K562 (cell line): ENCODE results near the gene PPM1M. TPM values are rescaled to one million over a fixed set of nuclear protein-coding genes. Genes with fewer than 3 reads are reported as not detected.
A peak's percentile ranks its signal among the peaks of the same experiment; 100 is the strongest.

Source experiments
- ATAC-seq: fragments of 200-7000 bp; cut with Tn5 transposase; 3 replicates; pipeline ENCODE4 v1.9.1; 2020; ENCODE audit warnings: moderate library complexity
- BruUV-seq: library from RNA; stranded (reverse); fragments of 400-500 nt; replicated peaks from 2 replicates; lab custom pipeline; 2021; lab: Mats Ljungman, UMichigan
- CTCF ChIA-PET: fragments of 300-600 bp; formaldehyde crosslinking; extraction: SDS; loops from one replicate; lab custom pipeline; 2021; ENCODE audit warnings: low intra/inter-chr PET ratio; lab: Yijun Ruan, JAX
- POLR2A ChIA-PET: fragments of 300-600, 350-650 bp; sonication (Branson Sonifier 250); formaldehyde crosslinking; extraction: SDS; loops from one replicate; lab custom pipeline; 2021; ENCODE audit warnings: antibody characterized with exemption, inconsistent platforms; lab: Yijun Ruan, JAX
- DNase-seq, 4 experiments: peaks; one replicate each; pipeline versions ENCODE4 v3.0.0 to v3.0.0-alpha.2; 2011 to 2018; ENCODE audit warnings: low spot score in 3 of 4, mixed read lengths in 3 of 4; ENCODE audit errors: extremely low read depth in 1 of 4
- FAIRE-seq: peaks from 2 replicates; lab custom pipeline; 2011; peaks lifted over from hg19 to GRCh38; lab: Jason Lieb, UNC
- H2AFZ ChIP-seq: 2 replicates; pipeline ENCODE4 v1.6.0; 2011; ENCODE audit warnings: low read depth, low read length, control low read depth, inconsistent platforms
- H3K27ac ChIP-seq: fragments of 200-600 bp; 3 replicates; pipeline ENCODE4 v1.8.0; 2011; ENCODE audit warnings: low read depth, mild to moderate bottlenecking, control low read depth, inconsistent platforms, low read length, moderate library complexity, mixed read lengths; ENCODE audit errors: extremely low read depth
- H3K27me3 ChIP-seq, 2 experiments: fragments of 300-600 bp in 1 of 2; 2 replicates in 1 of 2; 3 replicates in 1 of 2; pipeline versions ENCODE4 v1.6.0 to v1.8.0; 2011; ENCODE audit warnings: inconsistent platforms in 2 of 2, low read length in 2 of 2, mild to moderate bottlenecking in 1 of 2, mixed read lengths in 1 of 2, moderate library complexity in 1 of 2; ENCODE audit not compliant: control insufficient read depth in 2 of 2, insufficient read depth in 2 of 2
- H3K36me3 ChIP-seq: fragments of 300-600 bp; 3 replicates; pipeline ENCODE4 v1.8.0; 2011; ENCODE audit warnings: mild to moderate bottlenecking, low read length, inconsistent platforms; ENCODE audit not compliant: control insufficient read depth, insufficient read depth
- H3K4me1 ChIP-seq, 2 experiments: fragments of 200-600 bp in 1 of 2; replicated peaks in 1 of 2; 2 replicates in 1 of 2; 3 replicates in 1 of 2; pipeline versions ENCODE4 v1.5.1 to v1.8.0; 2011; ENCODE audit warnings: inconsistent platforms in 2 of 2, low read length in 2 of 2, mild to moderate bottlenecking in 1 of 2, mixed read lengths in 1 of 2, moderate library complexity in 1 of 2; ENCODE audit not compliant: control insufficient read depth in 2 of 2, insufficient read depth in 2 of 2
- H3K4me2 ChIP-seq: 2 replicates; pipeline ENCODE4 v1.6.1; 2011; ENCODE audit warnings: low read length, control low read depth, inconsistent platforms, mixed read lengths; ENCODE audit not compliant: insufficient read depth
- H3K4me3 ChIP-seq: fragments of 200-600 bp; sonication (generic), shearing (Covaris generic); 2 replicates; pipeline ENCODE4 v1.5.1; 2016; ENCODE audit warnings: control low read depth, inconsistent platforms
- H3K79me2 ChIP-seq: fragments of 200-600 bp; 3 replicates; pipeline ENCODE4 v1.8.0; 2011; ENCODE audit warnings: low read length, inconsistent platforms; ENCODE audit not compliant: control insufficient read depth, insufficient read depth
- H3K9ac ChIP-seq, 2 experiments: 2 replicates each; pipeline versions ENCODE4 v1.6.0 to v1.6.1; 2011; ENCODE audit warnings: low read depth in 2 of 2, low read length in 2 of 2, control low read depth in 1 of 2, inconsistent platforms in 1 of 2, mild to moderate bottlenecking in 1 of 2, mixed read lengths in 1 of 2; ENCODE audit not compliant: insufficient read depth in 1 of 2
- H3K9me1 ChIP-seq: one replicate; pipeline ENCODE4 v1.6.0; 2011; ENCODE audit warnings: inconsistent platforms, mild to moderate bottlenecking, low read length, moderate library complexity; ENCODE audit not compliant: control insufficient read depth, insufficient read depth
- H3K9me3 ChIP-seq: replicated peaks from 2 replicates; pipeline ENCODE4 v1.5.1; 2011; ENCODE audit warnings: low read depth, low read length, inconsistent platforms; ENCODE audit not compliant: control insufficient read depth, insufficient read depth
- H4K20me1 ChIP-seq: replicated peaks from 2 replicates; pipeline ENCODE4 v1.6.1; 2011; ENCODE audit warnings: low read length, inconsistent platforms, mixed read lengths; ENCODE audit not compliant: control insufficient read depth, insufficient read depth
- CBFA2T2 ChIP-seq: fragments of 450-650 bp; conservative IDR thresholded peaks from 2 replicates; pipeline ENCODE4 v1.6.1; 2017; ENCODE audit warnings: mild to moderate bottlenecking
- CBFB ChIP-seq: sonication (generic); formaldehyde crosslinking; IDR thresholded peaks from 2 replicates; pipeline ENCODE4 v1.4.0; 2020; ENCODE audit warnings: mild to moderate bottlenecking, missing genetic modification reagents
- CEBPG ChIP-seq, 3 experiments: fragments of 200-800 bp in 1 of 3; sonication (Bioruptor generic) in 1 of 3; sonication (generic) in 1 of 3; formaldehyde crosslinking in 1 of 3; IDR thresholded peaks in 2 of 3; conservative IDR thresholded peaks in 1 of 3; 2 replicates each; pipeline versions ENCODE4 v1.6.1 to v1.8.0; 2016 to 2022; ENCODE audit warnings: missing compliant biosample characterization in 2 of 3, missing genetic modification characterization in 2 of 3, mild to moderate bottlenecking in 1 of 3, missing genetic modification reagents in 1 of 3
- RCOR1 ChIP-seq, 2 experiments: IDR thresholded peaks; 2 replicates each; pipeline ENCODE4 v1.6.1; 2012; ENCODE audit warnings: low read depth in 2 of 2, low read length in 2 of 2, borderline replicate concordance in 1 of 2, improper control_type of control experiment in 1 of 2
- TEAD4 ChIP-seq, 2 experiments: sonication (generic) in 1 of 2; formaldehyde crosslinking in 1 of 2; IDR thresholded peaks; 2 replicates each; pipeline versions ENCODE4 v1.6.1 to v1.8.0; 2012 to 2022; ENCODE audit warnings: borderline replicate concordance in 1 of 2, inconsistent platforms in 1 of 2, low read length in 1 of 2, mild to moderate bottlenecking in 1 of 2, missing genetic modification reagents in 1 of 2
- TOE1 ChIP-seq, 2 experiments: fragments of 450-650 bp in 1 of 2; sonication (generic) in 1 of 2; formaldehyde crosslinking in 1 of 2; IDR thresholded peaks; 2 replicates each; pipeline versions ENCODE4 v1.7.1 to v1.8.0; 2016 to 2022; ENCODE audit warnings: borderline replicate concordance in 2 of 2, mild to moderate bottlenecking in 2 of 2, antibody characterized with exemption in 1 of 2, inconsistent platforms in 1 of 2, low read depth in 1 of 2, missing genetic modification reagents in 1 of 2, moderate library complexity in 1 of 2
- YY1 ChIP-seq, 3 experiments: IDR thresholded peaks; 2 replicates each; pipeline ENCODE4 v1.6.1; 2011; ENCODE audit warnings: low read length in 2 of 3, mild to moderate bottlenecking in 2 of 3, moderate library complexity in 2 of 3, borderline replicate concordance in 1 of 3, control low read depth in 1 of 3, low read depth in 1 of 3; ENCODE audit not compliant: insufficient read depth in 3 of 3, insufficient replicate concordance in 2 of 3, control insufficient read depth in 1 of 3, insufficient read length in 1 of 3; ENCODE audit errors: extremely low read depth in 1 of 3
- ZNF778 ChIP-seq: fragments of 450-650 bp; formaldehyde crosslinking; IDR thresholded peaks from 2 replicates; pipeline ENCODE4 v1.4.0; 2020; ENCODE audit warnings: mild to moderate bottlenecking, moderate library complexity
- WGBS: fragments of 100-300 bp; shearing (Covaris generic); methylation state at CpG from one replicate; pipeline ENCODE4 v1.1.6; 2016; ENCODE audit warnings: low coverage, mixed read lengths; ENCODE audit not compliant: insufficient coverage; ENCODE audit errors: missing lambda C conversion rate; 5-methylcytosine and 5-hydroxymethylcytosine counted together
- in situ Hi-C: fragments of 300-500 bp; cut with MboI; formaldehyde crosslinking; loops from 4 replicates; pipeline ENCODE4 v1.15.0; 2018; ENCODE audit warnings: inconsistent platforms, mixed read lengths
- intact Hi-C: fragments of 100-400 bp; cut with micrococcal nuclease; formaldehyde crosslinking; loops from 2 replicates; pipeline ENCODE4 v1.14.2; 2022
- polyA plus RNA-seq, 8 experiments: library from polyadenylated mRNA; depleted of rRNA in 4 of 8; stranded (reverse) in 5 of 8; unstranded in 3 of 8; fragments of >200 nt; fragmentation: Nextera tagmentation in 2 of 8; fragmentation: Illumina TruSeq in 1 of 8; extraction: Ambion mirVana in 2 of 8; extraction: Trizol in 1 of 8; gene quantifications; 2 replicates each; pipeline versions ENCODE4 v1.2.1 to v1.2.3, GENCODE V29; 2011 to 2014; ENCODE audit warnings: inconsistent platforms in 1 of 8, missing spikeins in 1 of 8
- total RNA-seq, 7 experiments: library from RNA; depleted of rRNA in 6 of 7; stranded (reverse); fragments of >200 nt in 6 of 7; fragmentation: Illumina TruSeq in 2 of 7; extraction: Trizol in 2 of 7; gene quantifications; 2 replicates each; pipeline versions ENCODE4 v1.2.1 to v1.2.3, GENCODE V29; 2011 to 2021; ENCODE audit warnings: low replicate concordance in 1 of 7
- TF ChIP-seq, protein P1 (sequence below): fragments of 250-450 bp; sonication (Bioruptor Pico); IDR thresholded peaks from 2 replicates; pipeline ENCODE4 v1.5.0; 2021

The PPM1M gene
- total and polyA plus RNA-seq, 9 of the 15 experiments (the other 6 are each of a cell fraction or from before 2014, with no cell fraction given): 1.4 to 9.2 (median 4.4) TPM

DNA sequence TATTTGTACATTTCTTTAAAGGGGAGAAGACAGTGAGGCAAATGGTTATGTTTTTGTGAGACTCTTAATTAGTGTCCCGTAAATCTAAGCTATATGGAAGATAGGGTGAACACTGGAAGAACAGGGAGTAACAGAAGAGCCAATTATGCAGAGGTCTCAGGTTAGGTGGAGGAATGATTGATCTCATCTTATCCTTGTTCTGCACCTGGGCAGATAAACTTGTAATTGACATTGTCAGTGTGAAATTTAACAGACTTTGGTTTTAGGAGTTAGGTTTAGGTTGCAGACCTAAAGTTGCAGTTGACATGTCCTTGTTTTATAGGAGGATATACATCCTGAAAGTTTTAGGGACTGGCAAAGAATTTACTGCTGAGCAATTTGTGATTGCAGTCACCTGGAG, 3.5 kb upstream of the PPM1M start (continued):
- TF ChIP-seq CBFB (CRISPR knock-in tag) (no peak), RCOR1 (IDR thresholded peaks at IDR 0.05; ENCODE audit: borderline replicate concordance in 1 of 2, low read depth in 2 of 2, low read length in 2 of 2) (0 out of 4 replicates have a peak, but pooled peaks of 1 of the 2 experiments have one; percentile 30), YY1 (IDR thresholded peaks at IDR 0.05; ENCODE audit: borderline replicate concordance in 1 of 3, control insufficient read depth in 1 of 3, extremely low read depth in 1 of 3, insufficient read depth in 3 of 3, insufficient read length in 1 of 3, insufficient replicate concordance in 2 of 3, low read depth in 1 of 3, low read length in 2 of 3) (no peak), TOE1 (IDR thresholded peaks at IDR 0.05; ENCODE audit: borderline replicate concordance) (no peak), TOE1 (CRISPR knock-in tag; IDR thresholded peaks at IDR 0.05; ENCODE audit: borderline replicate concordance, low read depth) (no peak), TEAD4 (IDR thresholded peaks at IDR 0.05; ENCODE audit: low read length) (peak; percentile 53; the same call in 1 of the 2 replicates), TEAD4 (CRISPR knock-in tag; IDR thresholded peaks at IDR 0.05; ENCODE audit: borderline replicate concordance) (no peak), ZNF778 (no peak), CBFA2T2 (0 out of 2 replicates have a peak, but pooled peaks have one; percentile 5)

DNA sequence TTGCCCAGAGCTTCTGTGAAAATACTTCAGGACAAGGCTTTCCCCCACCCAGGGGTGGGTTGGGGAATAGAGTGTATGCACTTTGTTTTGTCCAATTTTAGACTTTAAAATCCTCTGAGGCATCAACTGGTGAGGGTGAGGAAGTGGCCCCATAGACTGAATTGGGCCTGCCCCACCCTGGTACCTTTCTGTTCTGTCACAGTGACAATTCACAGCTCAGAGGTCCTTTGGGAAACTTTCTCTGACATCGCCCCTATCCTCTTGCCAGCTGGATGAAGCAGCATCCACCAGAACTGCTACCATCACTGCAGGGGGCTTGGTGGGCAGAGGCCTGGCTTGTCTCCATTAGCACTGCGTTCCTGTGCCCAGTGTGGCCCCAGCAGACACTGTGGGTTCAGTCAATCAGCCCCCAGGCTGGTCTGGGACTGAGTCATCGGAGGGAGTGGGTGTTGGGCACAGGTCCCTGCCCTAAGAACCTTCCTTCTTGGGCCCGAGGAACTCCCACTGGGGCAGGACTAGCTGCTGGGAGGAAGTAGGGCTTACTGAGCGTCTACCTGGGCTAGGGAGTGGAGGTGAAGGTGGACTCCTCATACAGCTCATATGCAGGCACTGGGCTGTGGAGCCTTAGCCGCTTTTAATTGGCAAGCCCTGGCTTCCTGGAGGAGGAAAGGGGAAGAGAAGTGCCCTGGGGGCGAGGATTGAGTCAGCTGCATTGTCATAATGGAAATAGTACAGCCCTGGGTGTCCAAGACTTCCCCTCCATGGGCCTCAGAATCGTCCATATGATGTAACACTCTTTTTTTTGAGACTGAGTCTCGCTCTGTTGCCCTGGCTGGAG, 1.5 kb upstream of the PPM1M start:
- H3K36me3 ChIP-seq: peaks cover 6% of the 10 kb centered on the region; the same call in 2 of the 3 replicates
- H4K20me1 ChIP-seq: 0 out of 2 replicates have a peak, but pooled peaks cover 4% of the 10 kb centered on the region
- DNase-seq (no peak), FAIRE-seq (no peak), ATAC-seq (no peak)
- no peaks in the 10 kb centered on the region for H3K27me3 ChIP-seq
- no TSS peak for BruUV-seq
- TF ChIP-seq CEBPG (CRISPR knock-in tag; IDR thresholded peaks at IDR 0.05): no peak
- TF ChIP-seq CEBPG (tag; conservative IDR thresholded peaks at IDR 0.05 in 1 of 2, IDR thresholded peaks at IDR 0.05 in 1 of 2): 0 out of 4 replicates have a peak, but pooled peaks of 1 of the 2 experiments have one; percentile 23
- TF ChIP-seq, protein P1, sequence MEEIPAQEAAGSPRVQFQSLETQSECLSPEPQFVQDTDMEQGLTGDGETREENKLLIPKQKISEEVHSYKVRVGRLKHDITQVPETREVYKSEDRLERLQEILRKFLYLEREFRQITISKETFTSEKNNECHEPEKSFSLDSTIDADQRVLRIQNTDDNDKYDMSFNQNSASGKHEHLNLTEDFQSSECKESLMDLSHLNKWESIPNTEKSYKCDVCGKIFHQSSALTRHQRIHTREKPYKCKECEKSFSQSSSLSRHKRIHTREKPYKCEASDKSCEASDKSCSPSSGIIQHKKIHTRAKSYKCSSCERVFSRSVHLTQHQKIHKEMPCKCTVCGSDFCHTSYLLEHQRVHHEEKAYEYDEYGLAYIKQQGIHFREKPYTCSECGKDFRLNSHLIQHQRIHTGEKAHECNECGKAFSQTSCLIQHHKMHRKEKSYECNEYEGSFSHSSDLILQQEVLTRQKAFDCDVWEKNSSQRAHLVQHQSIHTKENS (CRISPR knock-in tag): no peak
- POLR2A ChIA-PET: interaction anchor here (0.5 to 1.1 kb wide), 4 partner anchors 10 to 117 kb away, joined by 3 to 5 read pairs (median 3); partner anchors contain the start of gene GLYCTK
- in situ Hi-C loops (no loop called here), intact Hi-C loops (no loop called here)
- no peaks in the 10 kb centered on the region for H3K9me1 ChIP-seq
- no peak overlapping the region for H3K27ac ChIP-seq
- peaks cover 18% of the 10 kb centered on the region for H3K79me2 ChIP-seq
- H3K4me2 ChIP-seq: no peak overlapping the region
- H2AFZ ChIP-seq: no peak overlapping the region
- WGBS: 55% methylated on average over 5 of the region's 9 CpGs
- H3K9me3 ChIP-seq: no peaks in the 10 kb centered on the region
- CTCF ChIA-PET: no interaction called here
- H3K9ac ChIP-seq: peak overlapping the region in 1 of 2 experiments; percentile 35; a peak in 1 of 4 replicates
- peaks cover 30 to 34% of the 10 kb centered on the region in 2 experiments for H3K4me1 ChIP-seq
- H3K4me3 ChIP-seq: no peak overlapping the region
